ENCODE results near the gene IFNAR1. TPM values are rescaled to one million over a fixed set of nuclear protein-coding genes. Genes with fewer than 3 reads are reported as not detected.

The IFNAR1 gene
- total and polyA plus RNA-seq, 2 donors (not counting 1 experiment from before 2014, with no cell fraction given): 14.8 to 55.7 TPM

DNA sequence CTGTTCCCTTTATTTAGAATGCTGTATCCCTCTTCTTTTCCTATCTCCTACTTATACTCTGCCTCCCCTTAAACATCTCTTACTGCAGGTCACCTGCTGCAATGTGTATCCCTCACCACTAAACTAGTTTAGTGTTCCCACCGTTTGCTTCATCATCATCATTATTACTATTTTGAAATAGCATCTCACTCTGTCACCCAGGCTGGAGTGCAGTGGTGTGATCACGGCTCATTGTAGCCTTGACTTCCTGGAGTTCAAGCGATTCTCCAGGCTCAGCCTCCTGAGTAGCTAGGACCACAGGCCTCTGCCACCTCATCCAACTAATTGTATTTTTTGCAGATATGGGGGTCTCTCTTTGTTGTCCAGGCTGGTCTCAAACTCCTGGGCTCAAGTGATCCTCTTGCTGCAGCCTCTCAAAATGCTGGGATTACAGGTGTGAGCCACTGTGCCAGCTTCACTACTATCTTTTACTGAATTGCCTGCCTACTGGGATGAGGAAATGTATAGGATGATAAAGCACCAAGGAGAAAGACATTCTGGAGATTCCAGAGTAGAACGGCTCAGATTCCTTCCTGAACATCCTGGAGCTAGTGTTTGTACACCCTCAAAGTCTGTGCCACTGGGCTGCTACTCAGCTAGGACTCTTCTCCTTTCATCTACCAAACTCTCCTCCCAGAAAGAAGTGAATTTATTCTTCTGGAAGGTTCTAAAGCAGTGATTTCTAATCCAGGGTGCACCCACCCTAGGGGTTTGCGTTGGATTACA is 8.6 kb upstream of the IFNAR1 start:
- DNase-seq (no peak), ATAC-seq (ENCODE audit: low read depth) (no peak)
- no peaks in the 10 kb centered on the region for H3K79me2 ChIP-seq (ENCODE audit: control insufficient read depth, insufficient read depth, low read length)
- H4K20me1 ChIP-seq (ENCODE audit: control insufficient read depth, insufficient read depth, low read length, poor library complexity, severe bottlenecking): no peaks in the 10 kb centered on the region
- WGBS (ENCODE audit: insufficient coverage): 100% methylated on average over 3 of the region's 5 CpGs
- H3K27me3 Mint-ChIP-seq: no peaks in the 10 kb centered on the region
- H3K36me3 ChIP-seq (replicated peaks in 1 of 2; ENCODE audit: control extremely low read depth in 1 of 2, control insufficient read depth in 1 of 2, extremely low read depth in 1 of 2, insufficient read depth in 2 of 2, low read length in 1 of 2): no peaks in the 10 kb centered on the region
- no peak overlapping the region for H3K4me3 Mint-ChIP-seq
- no peaks in the 10 kb centered on the region for H3K9me3 ChIP-seq (ENCODE audit: control extremely low read depth in 1 of 3, control insufficient read depth in 2 of 3, insufficient read depth in 1 of 3, low read length in 2 of 3)
- no peak overlapping the region for H3K4me3 ChIP-seq (ENCODE audit: control extremely low read depth in 1 of 5, extremely low read depth in 1 of 5, insufficient read depth in 1 of 5, low read depth in 2 of 5, low read length in 4 of 5)
- H3K9me3 Mint-ChIP-seq (ENCODE audit: insufficient read depth): no peaks in the 10 kb centered on the region
- peaks cover 16% of the 10 kb centered on the region for H3K4me1 Mint-ChIP-seq
- ChIA-PET CTCF (interaction anchor here (0.8 to 1.2 kb wide), 2 partner anchors 17 to 129 kb away, joined by 4 read pairs; no protein-coding TSS in a partner anchor), POLR2A (no interaction called here)
- no peak overlapping the region for H3K4me2 ChIP-seq (replicated peaks; ENCODE audit: low read depth, low read length, poor library complexity, severe bottlenecking)
- no peak overlapping the region for H2AFZ ChIP-seq (ENCODE audit: insufficient read depth, low read depth, low read length, poor library complexity, severe bottlenecking)
- H3K27ac Mint-ChIP-seq: no peak overlapping the region
- no peaks in the 10 kb centered on the region for H3K27me3 ChIP-seq (replicated peaks in 1 of 4; ENCODE audit: control extremely low read depth in 1 of 4, control insufficient read depth in 3 of 4, insufficient read depth in 4 of 4, low read length in 3 of 4)
- intact Hi-C loops (cut with micrococcal nuclease): no loop called here
- no peak overlapping the region for H3K27ac ChIP-seq (ENCODE audit: low read length in 2 of 2)
- no peak overlapping the region for H3K9ac ChIP-seq (ENCODE audit: low read length)
- H3K4me1 ChIP-seq (ENCODE audit: control insufficient read depth in 2 of 2, insufficient read depth in 2 of 2, low read length in 2 of 2): peaks cover 7 to 11% of the 10 kb centered on the region in 2 donors
- TF ChIP-seq, protein P1, sequence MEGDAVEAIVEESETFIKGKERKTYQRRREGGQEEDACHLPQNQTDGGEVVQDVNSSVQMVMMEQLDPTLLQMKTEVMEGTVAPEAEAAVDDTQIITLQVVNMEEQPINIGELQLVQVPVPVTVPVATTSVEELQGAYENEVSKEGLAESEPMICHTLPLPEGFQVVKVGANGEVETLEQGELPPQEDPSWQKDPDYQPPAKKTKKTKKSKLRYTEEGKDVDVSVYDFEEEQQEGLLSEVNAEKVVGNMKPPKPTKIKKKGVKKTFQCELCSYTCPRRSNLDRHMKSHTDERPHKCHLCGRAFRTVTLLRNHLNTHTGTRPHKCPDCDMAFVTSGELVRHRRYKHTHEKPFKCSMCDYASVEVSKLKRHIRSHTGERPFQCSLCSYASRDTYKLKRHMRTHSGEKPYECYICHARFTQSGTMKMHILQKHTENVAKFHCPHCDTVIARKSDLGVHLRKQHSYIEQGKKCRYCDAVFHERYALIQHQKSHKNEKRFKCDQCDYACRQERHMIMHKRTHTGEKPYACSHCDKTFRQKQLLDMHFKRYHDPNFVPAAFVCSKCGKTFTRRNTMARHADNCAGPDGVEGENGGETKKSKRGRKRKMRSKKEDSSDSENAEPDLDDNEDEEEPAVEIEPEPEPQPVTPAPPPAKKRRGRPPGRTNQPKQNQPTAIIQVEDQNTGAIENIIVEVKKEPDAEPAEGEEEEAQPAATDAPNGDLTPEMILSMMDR (IDR thresholded peaks at IDR 0.05): no peak
- no peak for TF ChIP-seq EZH2 (IDR thresholded peaks at IDR 0.05; ENCODE audit: borderline replicate concordance, insufficient read depth, low read depth, low read length, poor library complexity, severe bottlenecking)

DNA sequence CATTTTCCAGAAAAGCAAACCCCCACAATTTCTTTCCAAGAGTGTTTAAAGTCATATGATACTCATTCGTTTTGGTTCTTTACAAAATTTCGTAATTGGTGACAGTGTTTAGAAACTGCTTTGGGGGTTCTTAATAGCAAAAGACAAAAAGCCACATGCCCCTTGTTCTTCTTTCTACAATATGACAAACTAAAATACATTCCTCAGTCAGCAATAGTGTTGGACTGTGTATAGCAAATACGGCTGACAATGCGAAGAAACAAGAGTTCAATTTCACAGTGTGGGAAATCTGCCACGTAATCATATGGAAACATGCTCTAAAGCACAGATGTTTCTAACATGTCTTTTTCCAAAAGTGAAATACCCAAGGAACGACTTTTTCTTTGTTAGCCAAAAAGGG is 7.6 kb upstream of the IFNAR1 start:
- H3K4me1 ChIP-seq (ENCODE audit: control insufficient read depth in 2 of 2, insufficient read depth in 2 of 2, low read length in 2 of 2): peaks cover 7 to 11% of the 10 kb centered on the region in 2 donors
- no peak overlapping the region for H3K4me2 ChIP-seq (replicated peaks; ENCODE audit: low read depth, low read length, poor library complexity, severe bottlenecking)
- WGBS (ENCODE audit: insufficient coverage): no CpG with 5 or more reads among the region's 6 CpGs
- no peak overlapping the region for H3K4me3 ChIP-seq (ENCODE audit: control extremely low read depth in 1 of 5, extremely low read depth in 1 of 5, insufficient read depth in 1 of 5, low read depth in 2 of 5, low read length in 4 of 5)
- no peaks in the 10 kb centered on the region for H3K27me3 ChIP-seq (replicated peaks in 1 of 4; ENCODE audit: control extremely low read depth in 1 of 4, control insufficient read depth in 3 of 4, insufficient read depth in 4 of 4, low read length in 3 of 4)
- Mint-ChIP-seq H3K27me3 (no peaks in the 10 kb centered on the region), H3K9me3 (ENCODE audit: insufficient read depth) (no peaks in the 10 kb centered on the region), H3K27ac (no peak overlapping the region), H3K4me1 (peaks cover 15% of the 10 kb centered on the region), H3K4me3 (no peak overlapping the region)
- H3K9me3 ChIP-seq (ENCODE audit: control extremely low read depth in 1 of 3, control insufficient read depth in 2 of 3, insufficient read depth in 1 of 3, low read length in 2 of 3): no peaks in the 10 kb centered on the region
- no peaks in the 10 kb centered on the region for H3K36me3 ChIP-seq (replicated peaks in 1 of 2; ENCODE audit: control extremely low read depth in 1 of 2, control insufficient read depth in 1 of 2, extremely low read depth in 1 of 2, insufficient read depth in 2 of 2, low read length in 1 of 2)
- intact Hi-C loops (cut with micrococcal nuclease): no loop called here
- no peak overlapping the region for H3K27ac ChIP-seq (ENCODE audit: low read length in 2 of 2)
- H2AFZ ChIP-seq (ENCODE audit: insufficient read depth, low read depth, low read length, poor library complexity, severe bottlenecking): no peak overlapping the region
- CTCF ChIA-PET: interaction anchor here (0.8 kb wide), 1 partner anchor 128 kb away, joined by 4 read pairs; no protein-coding TSS in a partner anchor
- TF ChIP-seq, protein P1 (IDR thresholded peaks at IDR 0.05): no peak
- TF ChIP-seq EZH2 (IDR thresholded peaks at IDR 0.05; ENCODE audit: borderline replicate concordance, insufficient read depth, low read depth, low read length, poor library complexity, severe bottlenecking): no peak
- no peaks in the 10 kb centered on the region for H3K79me2 ChIP-seq (ENCODE audit: control insufficient read depth, insufficient read depth, low read length)
- H3K9ac ChIP-seq (ENCODE audit: low read length): no peak overlapping the region
- no peaks in the 10 kb centered on the region for H4K20me1 ChIP-seq (ENCODE audit: control insufficient read depth, insufficient read depth, low read length, poor library complexity, severe bottlenecking)
- POLR2A ChIA-PET: no interaction called here
- ATAC-seq (ENCODE audit: low read depth) (no peak), DNase-seq (no peak)
